ENCODE results near the gene CLEC4E.

- TF ChIP-seq POLR2A (IDR thresholded peaks at IDR 0.05) = no peak
- no peak for TF ChIP-seq CTCF (IDR thresholded peaks at IDR 0.05)
Observed at GRCh38 chr12:8553088-8553627, 12.5 kb upstream of the CLEC4E start.

Measured in stomach (tissue), 4 donors.